MCF 10A (cell line): ENCODE results near the gene CSE1L. TPM values are rescaled to one million over a fixed set of nuclear protein-coding genes. Genes with fewer than 3 reads are reported as not detected.
A peak's percentile ranks its signal among the peaks of the same experiment; 100 is the strongest.
"Not testable (repeated sequence)": the region's sequence is repeated elsewhere in the genome, so short reads cannot be mapped to it uniquely, and the experiment has no call there.

ENCODE experiments used
- BruUV-seq: library from RNA; stranded (reverse); fragments of 400-500 nt; replicated peaks from 2 replicates; lab custom pipeline; 2021; lab: Mats Ljungman, UMichigan
- CTCF ChIA-PET: fragments of 300-600 bp; sonication (Branson Sonifier 250); formaldehyde crosslinking; extraction: SDS; loops from one replicate; lab custom pipeline; 2021; ENCODE audit warnings: antibody characterized with exemption, inconsistent platforms; lab: Yijun Ruan, JAX
- POLR2A ChIA-PET: fragments of 300-600, 350-650 bp; sonication (Branson Sonifier 250); formaldehyde crosslinking; extraction: SDS; loops from one replicate; lab custom pipeline; 2020; ENCODE audit warnings: antibody characterized with exemption, inconsistent platforms; lab: Yijun Ruan, JAX
- DNase-seq: peaks from one replicate; pipeline ENCODE4 v3.0.0-alpha.2; 2018; ENCODE audit not compliant: unreplicated experiment
- H3K27ac Mint-ChIP-seq: one replicate; pipeline ENCODE4 v1.8.0; 2022; ENCODE audit warnings: mild to moderate bottlenecking, low read depth, mixed read lengths; ENCODE audit not compliant: unreplicated experiment
- H3K27me3 Mint-ChIP-seq: one replicate; pipeline ENCODE4 v1.8.0; 2022; ENCODE audit warnings: mixed read lengths; ENCODE audit not compliant: insufficient read depth, unreplicated experiment
- H3K36me3 Mint-ChIP-seq: one replicate; pipeline ENCODE4 v1.8.0; 2022; ENCODE audit warnings: mild to moderate bottlenecking, moderate library complexity, mixed read lengths; ENCODE audit not compliant: insufficient read depth, unreplicated experiment
- H3K4me1 Mint-ChIP-seq: one replicate; pipeline ENCODE4 v1.8.0; 2022; ENCODE audit warnings: mixed read lengths; ENCODE audit not compliant: insufficient read depth, unreplicated experiment
- H3K4me3 Mint-ChIP-seq: one replicate; pipeline ENCODE4 v1.8.0; 2022; ENCODE audit warnings: mild to moderate bottlenecking, moderate library complexity, mixed read lengths; ENCODE audit not compliant: unreplicated experiment
- H3K9me3 Mint-ChIP-seq: one replicate; pipeline ENCODE4 v1.8.0; 2022; ENCODE audit warnings: mixed read lengths; ENCODE audit not compliant: unreplicated experiment
- intact Hi-C: fragments of 100-400 bp; cut with micrococcal nuclease; formaldehyde crosslinking; loops from 2 replicates; pipeline ENCODE4 v1.14.1; 2022
- total RNA-seq: library from RNA; stranded (reverse); gene quantifications from 2 replicates; pipeline ENCODE4 v1.2.3, GENCODE V29; 2022
- TF ChIP-seq, protein P1 (sequence below): fragments of 200-600 bp; IDR thresholded peaks from one replicate; pipeline ENCODE4 v1.8.0; 2022; ENCODE audit warnings: antibody characterized with exemption, mild to moderate bottlenecking; ENCODE audit not compliant: unreplicated experiment

Gene CSE1L
- total RNA-seq, 1 experiment from 2014 or later: 101 TPM

DNA sequence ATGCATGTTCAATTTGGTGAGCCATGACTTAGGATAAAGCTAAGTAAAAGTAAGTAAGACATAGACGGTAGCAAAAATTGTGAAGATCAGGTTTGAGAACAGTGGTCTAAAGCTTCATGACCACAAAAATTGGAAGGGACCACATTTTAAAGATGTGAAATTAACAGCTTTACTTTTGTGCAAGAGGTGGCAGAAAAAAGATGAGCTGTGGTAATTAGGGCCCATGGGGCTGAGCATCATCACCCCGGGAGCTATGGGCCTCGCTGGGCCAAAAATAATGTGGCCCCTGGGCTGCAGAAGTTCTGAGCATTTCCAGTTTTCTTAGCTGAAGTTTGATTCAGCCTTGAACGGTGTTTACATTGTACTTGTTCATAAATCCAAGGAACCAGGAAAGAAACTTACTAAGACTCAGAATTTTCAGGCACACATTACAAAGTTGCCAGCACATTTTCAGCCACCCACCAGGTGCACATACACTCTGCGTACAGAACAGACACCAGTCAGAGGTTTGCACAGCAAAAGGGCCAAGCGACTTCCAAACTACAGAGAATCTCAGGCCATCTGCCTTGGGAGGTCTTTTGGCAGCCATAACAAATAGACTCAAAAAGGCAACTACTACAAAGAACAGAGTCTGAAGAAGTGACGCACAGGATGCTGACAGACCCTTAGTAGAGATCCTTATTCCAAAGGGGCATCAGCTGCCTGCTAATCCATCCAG lies 57.7 kb downstream of the CSE1L start:
- TF ChIP-seq, protein P1, sequence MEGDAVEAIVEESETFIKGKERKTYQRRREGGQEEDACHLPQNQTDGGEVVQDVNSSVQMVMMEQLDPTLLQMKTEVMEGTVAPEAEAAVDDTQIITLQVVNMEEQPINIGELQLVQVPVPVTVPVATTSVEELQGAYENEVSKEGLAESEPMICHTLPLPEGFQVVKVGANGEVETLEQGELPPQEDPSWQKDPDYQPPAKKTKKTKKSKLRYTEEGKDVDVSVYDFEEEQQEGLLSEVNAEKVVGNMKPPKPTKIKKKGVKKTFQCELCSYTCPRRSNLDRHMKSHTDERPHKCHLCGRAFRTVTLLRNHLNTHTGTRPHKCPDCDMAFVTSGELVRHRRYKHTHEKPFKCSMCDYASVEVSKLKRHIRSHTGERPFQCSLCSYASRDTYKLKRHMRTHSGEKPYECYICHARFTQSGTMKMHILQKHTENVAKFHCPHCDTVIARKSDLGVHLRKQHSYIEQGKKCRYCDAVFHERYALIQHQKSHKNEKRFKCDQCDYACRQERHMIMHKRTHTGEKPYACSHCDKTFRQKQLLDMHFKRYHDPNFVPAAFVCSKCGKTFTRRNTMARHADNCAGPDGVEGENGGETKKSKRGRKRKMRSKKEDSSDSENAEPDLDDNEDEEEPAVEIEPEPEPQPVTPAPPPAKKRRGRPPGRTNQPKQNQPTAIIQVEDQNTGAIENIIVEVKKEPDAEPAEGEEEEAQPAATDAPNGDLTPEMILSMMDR: no peak

DNA sequence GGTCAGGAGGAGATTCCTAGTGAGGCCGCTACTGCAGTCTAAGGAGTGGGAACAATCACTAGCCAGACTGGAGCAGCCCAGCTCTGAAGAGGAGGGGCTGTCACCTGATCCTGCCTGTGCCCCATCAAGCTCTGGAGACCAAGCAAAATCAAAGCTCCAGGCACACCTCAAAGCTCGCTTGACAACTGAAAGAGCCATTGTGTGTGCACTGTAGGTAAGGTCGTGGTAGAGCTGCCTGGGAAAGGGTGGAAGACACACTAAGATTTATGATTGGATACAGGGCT lies 58.2 kb downstream of the CSE1L start:
- BruUV-seq: no TSS peak
- POLR2A ChIA-PET: interaction anchor here (0.7 to 0.9 kb wide), 2 partner anchors 9 to 169 kb away, joined by 3 to 4 read pairs; no protein-coding TSS in a partner anchor
- Mint-ChIP-seq H3K36me3 (peaks cover 62% of the 10 kb centered on the region), H3K27me3 (no peaks in the 10 kb centered on the region), H3K4me3 (no peak overlapping the region), H3K4me1 (no peaks in the 10 kb centered on the region), H3K9me3 (no peaks in the 10 kb centered on the region), H3K27ac (no peak overlapping the region)
- CTCF ChIA-PET: interaction anchor here (0.6 to 1.1 kb wide), 4 partner anchors 9 to 133 kb away, joined by 3 to 5 read pairs (median 3); no protein-coding TSS in a partner anchor
- TF ChIP-seq, protein P1: no peak
- DNase-seq: no peak
- intact Hi-C loops: no loop called here

More for the DNA sequence above, 57.7 kb downstream of the CSE1L start:
- no peak for DNase-seq
- ChIA-PET CTCF (interaction anchor here (0.7 to 1.1 kb wide), 2 partner anchors 11 to 133 kb away, joined by 3 to 5 read pairs; no protein-coding TSS in a partner anchor), POLR2A (interaction anchor here (0.7 to 1.0 kb wide), 4 partner anchors 9 to 170 kb away, joined by 3 to 6 read pairs (median 4); no protein-coding TSS in a partner anchor)
- intact Hi-C loops: no loop called here
- Mint-ChIP-seq H3K4me3 (no peak overlapping the region), H3K27ac (no peak overlapping the region), H3K36me3 (peaks cover 63% of the 10 kb centered on the region), H3K4me1 (no peaks in the 10 kb centered on the region), H3K27me3 (no peaks in the 10 kb centered on the region), H3K9me3 (no peaks in the 10 kb centered on the region)
- BruUV-seq: no TSS peak

DNA sequence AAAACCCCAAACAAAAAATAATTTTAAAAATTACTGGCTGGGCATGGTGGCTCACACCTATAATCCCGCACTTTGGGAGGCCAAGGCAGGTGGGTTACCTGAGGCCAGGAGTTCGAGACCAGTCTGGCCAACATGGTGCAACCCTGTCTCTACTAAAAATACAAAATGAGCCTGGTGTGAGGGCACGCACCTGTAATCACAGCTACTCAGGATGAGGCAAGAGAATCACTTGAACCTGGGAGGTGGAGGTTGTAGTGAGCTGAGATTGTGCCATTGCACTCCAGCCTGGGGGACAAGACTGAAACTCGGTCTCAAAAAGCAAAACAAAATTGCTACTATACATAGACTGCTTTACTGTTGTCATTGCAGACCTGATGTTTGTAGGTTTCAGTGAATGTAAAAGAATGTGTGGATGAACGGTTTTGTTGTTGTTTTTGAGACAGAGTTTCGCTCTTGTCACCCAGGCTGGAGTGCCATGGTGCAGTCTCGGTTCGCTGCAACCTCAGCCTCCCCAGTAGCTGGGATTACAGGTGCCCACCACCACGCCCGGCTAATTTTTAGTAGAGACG lies 59.0 kb downstream of the CSE1L start:
- POLR2A ChIA-PET, H3K4me1 Mint-ChIP-seq, H3K27me3 Mint-ChIP-seq, H3K9me3 Mint-ChIP-seq, intact Hi-C loops, H3K4me3 Mint-ChIP-seq, H3K27ac Mint-ChIP-seq, BruUV-seq, DNase-seq: not testable (repeated sequence)
- CTCF ChIA-PET: interaction anchor here (0.6 to 0.7 kb wide), 3 partner anchors 8 to 132 kb away, joined by 3 read pairs; no protein-coding TSS in a partner anchor
- H3K36me3 Mint-ChIP-seq: peaks cover 55% of the 10 kb centered on the region

DNA sequence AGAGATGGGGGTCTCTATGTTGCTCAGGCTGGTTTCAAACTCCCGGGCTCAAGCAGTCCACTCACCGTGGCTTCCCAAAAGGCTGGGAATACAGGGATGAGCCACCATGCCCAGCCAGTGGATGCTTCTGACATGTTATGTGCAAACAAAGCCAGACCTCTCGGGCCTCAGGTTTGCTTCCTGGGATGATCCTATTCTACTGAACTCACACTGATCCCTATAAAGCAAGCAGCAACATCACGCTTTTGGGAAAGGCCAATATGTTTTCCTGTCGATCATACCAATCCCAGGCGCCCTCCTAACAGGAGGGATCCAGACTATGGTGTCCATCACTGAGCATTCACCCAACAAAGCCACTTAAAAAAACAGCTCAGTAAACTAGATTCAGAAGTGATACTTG lies 60.2 kb downstream of the CSE1L start:
- H3K9me3 Mint-ChIP-seq: no peaks in the 10 kb centered on the region
- no peaks in the 10 kb centered on the region for H3K27me3 Mint-ChIP-seq
- H3K4me3 Mint-ChIP-seq: no peak overlapping the region
- H3K36me3 Mint-ChIP-seq: peaks cover 55% of the 10 kb centered on the region
- TF ChIP-seq, protein P1: no peak
- ChIA-PET CTCF (interaction anchor here (0.6 to 1.1 kb wide), 3 partner anchors 19 to 247 kb away, joined by 3 to 5 read pairs (median 4); no protein-coding TSS in a partner anchor), POLR2A (interaction anchor here (0.6 to 1.1 kb wide), 2 partner anchors 9 to 59 kb away, joined by 3 read pairs; no protein-coding TSS in a partner anchor)
- H3K27ac Mint-ChIP-seq: peak overlapping the region; percentile 23
- intact Hi-C loops: no loop called here
- no TSS peak for BruUV-seq
- DNase-seq: no peak
- H3K4me1 Mint-ChIP-seq: no peaks in the 10 kb centered on the region
